ENCODE measurements around the gene ROBO1.
"Not testable (repeated sequence)": the region's sequence is repeated elsewhere in the genome, so short reads cannot be mapped to it uniquely, and the experiment has no call there.

ROBO1 gene

GRCh38 chr3:79246875-79247724 is 520.7 kb downstream of the ROBO1 start:
- DNase-seq (ENCODE audit: low read depth in 2 of 2), result no peak

DNA sequence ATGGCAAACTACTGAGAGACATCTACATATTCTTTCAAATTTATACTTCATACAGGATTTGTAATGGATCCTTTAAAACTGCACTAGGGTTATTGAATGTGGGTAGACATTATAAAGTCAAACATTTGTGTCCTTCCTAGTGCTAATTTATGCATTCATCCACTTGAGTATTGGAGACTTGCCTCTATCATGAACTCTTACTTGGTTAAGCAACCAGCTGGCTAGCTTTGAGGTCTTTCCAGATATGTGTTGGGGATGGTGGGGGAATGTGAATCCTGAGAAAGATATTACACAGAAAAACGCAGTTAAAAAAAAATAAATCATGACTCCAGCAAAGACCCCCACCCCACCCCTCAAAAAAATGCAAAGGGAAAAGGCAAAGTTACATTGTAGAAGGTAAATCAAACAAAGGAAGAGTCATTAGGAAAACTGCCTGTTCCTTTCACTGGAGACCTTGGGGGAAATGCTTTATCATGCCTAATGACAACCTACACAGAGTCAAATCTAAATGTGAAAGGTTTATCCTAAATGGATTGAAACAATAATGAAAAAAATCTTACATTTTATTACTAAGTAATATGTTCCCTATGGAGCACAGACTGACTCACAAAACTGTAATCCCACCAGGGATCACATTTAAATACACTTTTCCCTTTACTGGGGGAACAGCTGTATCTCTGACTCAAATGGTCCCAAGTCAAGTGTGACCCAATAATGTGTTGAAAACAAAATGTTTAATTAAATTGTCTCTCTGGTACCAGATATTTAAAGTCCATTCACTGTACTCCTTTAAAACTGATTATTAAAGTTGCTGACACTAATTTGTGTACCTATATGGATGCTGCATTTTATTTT is 522.3 kb downstream of the ROBO1 start:
- DNase-seq (ENCODE audit: low read depth in 2 of 2), result no peak

GRCh38 chr3:79236496-79236895 is 531.3 kb downstream of the ROBO1 start:
- no peak for DNase-seq (ENCODE audit: low read depth in 2 of 2)

GRCh38 chr3:79233431-79234060 is 534.3 kb downstream of the ROBO1 start:
- no peak for DNase-seq (ENCODE audit: low read depth in 2 of 2)

DNA sequence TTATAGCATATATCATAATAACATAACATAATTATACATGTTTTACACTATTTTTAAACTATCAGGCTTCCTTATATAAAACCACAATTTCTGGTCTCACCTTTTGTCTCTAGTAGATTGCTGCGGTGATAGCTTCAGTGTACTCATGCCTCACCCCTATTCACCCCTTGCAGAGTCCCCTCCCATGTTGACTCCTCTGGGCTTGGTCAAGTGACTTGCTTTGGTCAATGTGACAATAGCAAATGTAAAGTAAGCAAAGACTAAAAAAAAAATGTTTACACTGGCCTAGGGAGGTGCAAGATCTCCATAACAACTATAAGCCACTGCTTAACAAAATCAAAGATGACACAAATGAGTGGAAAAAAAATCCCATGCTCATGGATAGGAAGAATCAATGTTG is 537.5 kb downstream of the ROBO1 start:
- no peak for DNase-seq (ENCODE audit: low read depth in 2 of 2)

GRCh38 chr3:79217096-79217495 is 550.7 kb downstream of the ROBO1 start:
- no peak for DNase-seq (ENCODE audit: low read depth in 2 of 2)

DNA sequence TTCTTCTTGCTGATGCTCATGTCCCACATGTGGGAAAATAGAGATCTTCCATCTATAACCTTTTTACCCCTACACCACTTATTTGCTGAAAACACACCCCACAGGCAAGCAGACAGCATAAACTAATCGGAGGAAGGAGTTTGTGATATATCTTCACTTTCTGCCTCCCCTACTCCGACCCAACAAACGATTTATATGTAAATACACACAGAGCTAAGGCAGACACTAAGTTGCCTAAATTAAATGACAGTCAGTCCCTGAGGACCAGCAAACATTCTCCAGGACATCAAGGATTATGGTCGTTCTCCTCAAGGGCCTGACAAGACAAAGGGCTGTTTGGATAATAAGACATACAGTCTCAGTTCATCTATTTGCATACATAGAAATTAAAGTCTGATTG is 552.5 kb downstream of the ROBO1 start:
- DNase-seq (ENCODE audit: low read depth in 2 of 2), result no peak

DNA sequence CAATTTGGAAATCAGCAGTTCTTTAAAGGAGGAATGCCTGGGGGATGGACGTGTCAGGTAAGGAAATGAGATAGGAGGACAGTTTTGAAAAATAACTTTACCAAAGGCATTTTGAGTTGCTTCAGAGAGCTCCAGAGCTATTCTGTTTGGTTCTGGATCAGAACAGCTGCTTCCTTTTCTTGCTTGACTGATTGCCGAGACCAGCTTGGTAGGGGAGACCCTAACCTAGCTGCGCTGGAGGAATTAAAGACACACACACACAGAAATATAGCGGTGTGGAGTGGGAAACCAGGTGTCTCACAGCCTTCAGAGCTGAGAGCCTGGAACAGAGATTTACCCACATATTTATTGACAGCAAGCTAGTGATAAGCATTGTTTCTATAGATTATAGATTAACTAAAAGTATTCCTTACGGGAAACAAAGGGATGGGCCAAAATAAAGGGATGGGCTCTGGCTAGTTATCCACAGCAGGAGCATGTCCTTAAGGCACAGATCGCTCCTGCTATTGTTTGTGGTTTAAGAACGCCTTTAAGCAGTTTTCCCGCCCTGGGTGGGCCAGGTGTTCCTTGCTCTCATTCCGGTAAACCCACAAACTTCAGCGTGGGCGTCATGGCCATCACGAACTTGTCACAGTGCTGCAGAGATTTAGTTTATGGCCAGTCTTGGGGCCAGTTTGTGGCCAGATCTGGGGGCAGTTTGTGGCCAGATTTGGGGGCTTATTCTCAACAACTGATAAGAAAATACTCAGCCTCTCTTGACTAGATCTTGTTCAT is 556.0 kb downstream of the ROBO1 start:
- DNase-seq (ENCODE audit: low read depth in 2 of 2), result no peak

DNA sequence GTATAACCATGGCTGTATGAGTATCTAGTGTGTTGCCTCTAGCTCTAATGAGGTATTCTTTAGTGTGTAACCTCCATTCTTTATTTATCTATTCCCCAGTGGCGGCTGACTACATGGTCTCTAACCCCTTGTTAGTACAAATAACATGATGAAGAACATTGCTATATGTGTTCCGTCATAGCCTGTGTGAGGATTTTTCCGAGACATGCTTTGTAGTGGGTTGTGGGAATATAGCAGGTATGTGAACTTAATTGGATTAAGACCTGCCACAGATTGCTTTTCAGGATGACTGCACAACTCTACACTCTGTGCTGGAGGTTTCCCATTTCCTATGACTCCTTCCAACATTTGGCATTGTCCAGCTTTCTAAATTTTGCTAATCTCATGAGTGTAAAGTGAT is 563.4 kb downstream of the ROBO1 start:
- no peak for DNase-seq (ENCODE audit: low read depth in 2 of 2)

GRCh38 chr3:79203144-79203519 is 564.7 kb downstream of the ROBO1 start:
- DNase-seq (ENCODE audit: low read depth in 2 of 2), result no peak

- no peak for DNase-seq (ENCODE audit: low read depth in 2 of 2)
Measured at GRCh38 chr3:79202471-79203143, 565.2 kb downstream of the ROBO1 start.

GRCh38 chr3:79200456-79200855 is 567.3 kb downstream of the ROBO1 start:
- DNase-seq (ENCODE audit: low read depth in 2 of 2), result no peak

- no peak for DNase-seq (ENCODE audit: low read depth in 2 of 2)
Measured at GRCh38 chr3:79199966-79200365, 567.8 kb downstream of the ROBO1 start.

DNA sequence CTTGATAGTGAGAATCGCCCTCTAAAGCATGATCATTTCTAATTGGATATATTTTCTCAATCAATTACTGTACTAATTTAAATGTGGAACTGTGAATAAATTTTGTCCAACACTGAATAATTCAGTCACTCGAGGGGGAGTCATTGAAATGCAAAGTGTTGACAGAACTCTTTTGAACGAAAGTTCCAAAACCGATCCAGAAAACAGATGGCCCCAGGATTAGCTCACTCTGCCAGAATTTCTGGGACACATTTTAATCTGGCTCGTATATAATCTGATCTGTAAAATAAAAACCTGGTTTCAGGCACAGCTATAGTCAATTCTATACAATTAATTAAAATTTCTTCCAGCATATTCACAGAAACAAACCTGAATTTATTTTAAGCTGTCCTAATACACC is 580.4 kb downstream of the ROBO1 start:
- no peak for DNase-seq (ENCODE audit: low read depth in 2 of 2)

GRCh38 chr3:79184251-79184650 is 583.5 kb downstream of the ROBO1 start:
- DNase-seq (ENCODE audit: low read depth in 2 of 2), result no peak

- DNase-seq (ENCODE audit: low read depth in 2 of 2), result no peak
Measured at GRCh38 chr3:79183496-79183895, 584.3 kb downstream of the ROBO1 start.

- no peak for DNase-seq (ENCODE audit: low read depth in 2 of 2)
Measured at GRCh38 chr3:79178471-79179180, 589.2 kb downstream of the ROBO1 start.

GRCh38 chr3:79175870-79176269 is 591.9 kb downstream of the ROBO1 start:
- no peak for DNase-seq (ENCODE audit: low read depth in 2 of 2)

- not testable (repeated sequence) for DNase-seq (ENCODE audit: low read depth in 2 of 2)
Measured at GRCh38 chr3:79173259-79173658, 594.5 kb downstream of the ROBO1 start.

DNA sequence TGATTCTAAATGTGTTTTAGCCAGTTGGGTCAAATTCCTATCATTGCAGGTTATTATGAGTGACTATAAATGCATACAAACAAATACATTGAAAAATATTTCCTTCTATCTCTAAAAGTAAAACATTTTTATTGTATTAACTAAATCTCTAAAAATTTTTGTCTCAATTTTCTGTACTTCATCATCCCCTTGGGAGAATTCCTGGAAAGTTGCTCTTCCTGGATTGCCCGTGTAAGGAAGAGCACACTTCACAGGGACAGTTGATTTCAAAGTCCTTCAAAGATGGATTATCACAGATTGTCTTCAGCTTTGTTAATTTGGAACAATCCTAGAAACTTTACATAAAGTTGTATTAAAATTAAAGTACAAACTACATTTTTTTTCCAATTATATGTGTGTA is 595.6 kb downstream of the ROBO1 start:
- DNase-seq (ENCODE audit: low read depth in 2 of 2), result no peak

- DNase-seq (ENCODE audit: low read depth in 2 of 2), result no peak
Measured at GRCh38 chr3:79170021-79170420, 597.8 kb downstream of the ROBO1 start.
